ENCODE data around the gene TBC1D24.
"Not testable (repeated sequence)": the region's sequence is repeated elsewhere in the genome, so short reads cannot be mapped to it uniquely, and the experiment has no call there.

The TBC1D24 gene

GRCh38 chr16:2469399-2470233 is 5.3 kb upstream of the TBC1D24 start:
- DNase-seq = no peak

- no peak for DNase-seq
Observed at GRCh38 chr16:2470234-2470601, 4.7 kb upstream of the TBC1D24 start.

GRCh38 chr16:2470603-2471015 is 4.3 kb upstream of the TBC1D24 start:
- peak; percentile 79 for DNase-seq

DNA sequence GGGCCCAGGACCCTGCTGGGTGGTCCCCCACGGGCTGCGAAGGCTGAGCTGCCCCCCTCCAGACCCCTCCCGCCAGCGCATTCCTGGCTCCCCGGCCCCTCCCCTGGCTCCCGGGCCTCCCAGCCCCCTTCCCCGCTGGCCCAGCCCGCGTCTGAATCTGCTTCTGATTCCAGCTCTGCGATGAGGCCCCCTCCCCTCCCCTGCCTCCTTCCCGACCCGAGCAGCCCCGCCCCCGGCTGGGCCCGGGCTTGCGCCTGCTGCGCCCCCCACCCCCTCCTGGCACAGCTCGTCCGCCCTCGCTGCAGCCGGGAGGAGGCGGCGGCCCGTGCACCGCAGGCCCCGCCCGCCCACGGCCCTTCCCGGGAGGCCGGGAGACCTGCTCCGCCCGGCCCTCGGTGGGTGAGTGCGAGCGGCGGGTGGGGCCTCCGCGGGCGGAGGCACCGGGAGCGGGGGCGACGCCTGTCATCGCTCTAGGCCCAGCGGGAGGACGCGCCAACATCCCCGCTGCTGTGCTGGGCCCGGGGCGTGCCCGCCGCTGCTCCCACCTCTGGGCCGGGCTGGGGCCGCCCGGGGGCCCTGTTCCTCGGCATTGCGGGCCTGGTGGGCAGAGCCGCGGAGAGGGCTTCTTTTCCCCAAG is 3.8 kb upstream of the TBC1D24 start, which contains the start of gene NTN3:
NTN3 (plus strand) TSS at position 282 of the 637 bp plus-strand sequence. CDS start 405 bp downstream, outside the sequence.
- DNase-seq = peak; percentile 89

DNA sequence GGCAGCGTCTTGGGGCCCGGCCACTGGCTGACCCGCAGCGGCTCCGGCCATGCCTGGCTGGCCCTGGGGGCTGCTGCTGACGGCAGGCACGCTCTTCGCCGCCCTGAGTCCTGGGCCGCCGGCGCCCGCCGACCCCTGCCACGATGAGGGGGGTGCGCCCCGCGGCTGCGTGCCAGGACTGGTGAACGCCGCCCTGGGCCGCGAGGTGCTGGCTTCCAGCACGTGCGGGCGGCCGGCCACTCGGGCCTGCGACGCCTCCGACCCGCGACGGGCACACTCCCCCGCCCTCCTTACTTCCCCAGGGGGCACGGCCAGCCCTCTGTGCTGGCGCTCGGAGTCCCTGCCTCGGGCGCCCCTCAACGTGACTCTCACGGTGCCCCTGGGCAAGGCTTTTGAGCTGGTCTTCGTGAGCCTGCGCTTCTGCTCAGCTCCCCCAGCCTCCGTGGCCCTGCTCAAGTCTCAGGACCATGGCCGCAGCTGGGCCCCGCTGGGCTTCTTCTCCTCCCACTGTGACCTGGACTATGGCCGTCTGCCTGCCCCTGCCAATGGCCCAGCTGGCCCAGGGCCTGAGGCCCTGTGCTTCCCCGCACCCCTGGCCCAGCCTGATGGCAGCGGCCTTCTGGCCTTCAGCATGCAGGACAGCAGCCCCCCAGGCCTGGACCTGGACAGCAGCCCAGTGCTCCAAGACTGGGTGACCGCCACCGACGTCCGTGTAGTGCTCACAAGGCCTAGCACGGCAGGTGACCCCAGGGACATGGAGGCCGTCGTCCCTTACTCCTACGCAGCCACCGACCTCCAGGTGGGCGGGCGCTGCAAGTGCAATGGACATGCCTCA is 3.1 kb upstream of the TBC1D24 start:
- no peak for DNase-seq

DNA sequence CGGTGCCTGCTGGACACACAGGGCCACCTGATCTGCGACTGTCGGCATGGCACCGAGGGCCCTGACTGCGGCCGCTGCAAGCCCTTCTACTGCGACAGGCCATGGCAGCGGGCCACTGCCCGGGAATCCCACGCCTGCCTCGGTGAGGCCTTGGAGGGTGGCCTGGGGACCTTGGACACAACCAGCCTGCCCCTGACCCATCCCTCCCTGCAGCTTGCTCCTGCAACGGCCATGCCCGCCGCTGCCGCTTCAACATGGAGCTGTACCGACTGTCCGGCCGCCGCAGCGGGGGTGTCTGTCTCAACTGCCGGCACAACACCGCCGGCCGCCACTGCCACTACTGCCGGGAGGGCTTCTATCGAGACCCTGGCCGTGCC is 2.5 kb upstream of the TBC1D24 start:
- DNase-seq = no peak

- DNase-seq = no peak
Observed at GRCh38 chr16:2472885-2473445, 2.0 kb upstream of the TBC1D24 start.

GRCh38 chr16:2473446-2473926 is 1.4 kb upstream of the TBC1D24 start:
- DNase-seq = no peak

DNA sequence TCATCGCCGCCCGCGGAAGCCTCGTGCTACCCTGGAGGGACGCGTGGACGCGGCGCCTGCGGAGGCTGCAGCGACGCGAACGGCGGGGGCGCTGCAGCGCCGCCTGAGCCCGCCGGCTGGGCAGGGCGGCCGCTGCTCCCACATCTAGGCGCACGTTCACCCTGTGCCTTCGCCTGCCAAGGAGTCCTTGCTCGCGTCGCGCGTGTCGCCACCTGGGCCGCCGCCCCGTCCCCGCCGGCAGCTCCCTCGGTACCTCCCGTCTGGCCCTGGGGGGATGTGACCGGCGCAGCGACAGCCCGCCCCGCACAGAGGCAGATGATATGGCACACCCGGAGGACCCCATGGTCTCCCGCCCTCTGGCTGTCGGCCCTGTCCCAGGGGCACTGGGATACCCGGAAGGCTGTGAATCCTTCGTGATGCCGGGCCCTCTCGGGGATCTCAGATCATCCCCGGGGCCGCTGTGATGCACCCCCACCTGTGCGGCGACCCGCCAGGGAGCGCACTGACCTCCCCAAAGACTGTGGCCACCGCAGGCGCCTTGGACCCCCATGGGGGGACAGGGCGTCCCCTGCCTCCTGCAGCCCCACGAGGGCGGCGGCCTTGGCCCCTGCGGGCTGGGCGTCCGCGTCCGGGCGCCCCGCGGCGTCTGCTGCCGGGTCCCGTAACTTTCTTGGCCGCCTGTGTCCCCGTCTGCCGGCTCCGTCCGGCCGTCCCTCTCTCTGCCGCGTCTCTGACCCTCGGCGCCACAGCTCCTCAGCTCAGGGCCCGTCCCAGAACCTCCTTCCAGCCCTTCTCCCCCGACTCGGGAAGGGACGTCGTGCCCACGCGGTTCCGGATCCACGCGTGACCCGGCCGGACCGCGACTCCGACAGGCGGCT is 689 bp upstream of the TBC1D24 start:
- DNase-seq = peak; percentile 33

DNA sequence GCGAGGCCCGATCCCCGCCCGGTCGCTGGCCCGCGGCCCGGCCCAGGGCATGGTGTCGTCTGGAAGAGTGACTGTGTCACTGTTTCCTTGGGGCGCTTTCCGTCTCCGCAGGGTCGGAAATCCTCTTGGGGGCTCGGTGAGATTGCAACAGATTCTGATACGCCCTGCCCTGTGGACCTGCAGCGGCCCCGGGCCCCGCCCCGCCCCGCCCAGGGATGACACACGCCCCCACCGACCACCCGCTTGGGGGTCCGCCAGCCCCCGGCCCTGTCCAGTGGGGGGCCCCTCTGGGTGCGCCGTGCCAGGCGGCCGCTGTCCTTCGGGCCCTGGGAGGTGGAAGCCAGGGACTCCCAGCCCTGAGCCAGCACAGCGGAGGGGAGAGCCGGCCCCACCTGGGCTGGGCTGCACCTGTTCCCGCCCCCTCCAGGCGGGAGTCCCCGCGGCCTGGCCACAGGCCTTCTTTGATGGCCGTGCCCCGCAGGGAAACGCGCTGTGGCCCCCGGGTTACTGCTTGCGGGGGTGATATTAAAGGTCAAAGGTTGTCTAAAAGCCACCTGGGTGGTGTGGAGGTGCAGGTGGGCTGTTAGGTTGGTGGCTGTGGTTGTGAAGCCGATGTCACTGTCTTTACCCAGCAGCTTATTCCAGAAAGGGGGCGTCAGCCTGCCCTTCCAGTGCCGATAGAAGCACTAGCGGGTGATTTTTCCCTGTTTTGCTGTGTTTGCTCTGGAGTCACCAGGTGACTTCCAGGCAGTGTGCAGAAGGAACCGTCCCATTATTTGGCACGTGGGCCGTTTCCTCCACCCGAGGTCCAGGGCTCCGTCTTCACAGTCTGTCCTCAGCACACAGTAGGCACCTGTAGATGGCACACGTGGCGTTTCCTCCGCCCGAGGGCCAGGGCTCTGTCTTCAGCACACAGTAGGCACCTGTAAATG is 752 bp downstream of the TBC1D24 start:
- DNase-seq = peak; percentile 44

DNA sequence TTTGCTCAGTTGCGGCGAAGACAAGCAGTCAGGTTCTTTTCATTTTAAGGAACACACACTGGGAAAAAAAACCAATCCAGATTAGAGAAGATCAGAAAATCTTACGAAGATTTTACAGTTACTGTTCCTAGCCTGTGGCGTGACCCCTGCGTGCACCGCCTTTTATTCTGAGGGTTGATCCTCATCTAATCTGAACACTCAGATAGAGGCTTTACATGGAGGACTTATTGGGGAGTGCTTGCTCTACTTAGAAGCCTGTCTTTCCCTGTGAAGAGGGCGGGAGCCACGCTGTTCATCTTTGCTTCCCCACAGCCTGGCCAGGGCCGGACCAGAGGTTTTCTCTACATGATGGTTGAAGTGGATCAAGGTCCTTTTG is 1.4 kb downstream of the TBC1D24 start:
- no peak for DNase-seq

GRCh38 chr16:2476741-2477140 is 1.8 kb downstream of the TBC1D24 start:
- DNase-seq = no peak

GRCh38 chr16:2477327-2477726 is 2.4 kb downstream of the TBC1D24 start:
- DNase-seq = no peak

- DNase-seq = no peak
Observed at GRCh38 chr16:2478279-2478678, 3.4 kb downstream of the TBC1D24 start.

DNA sequence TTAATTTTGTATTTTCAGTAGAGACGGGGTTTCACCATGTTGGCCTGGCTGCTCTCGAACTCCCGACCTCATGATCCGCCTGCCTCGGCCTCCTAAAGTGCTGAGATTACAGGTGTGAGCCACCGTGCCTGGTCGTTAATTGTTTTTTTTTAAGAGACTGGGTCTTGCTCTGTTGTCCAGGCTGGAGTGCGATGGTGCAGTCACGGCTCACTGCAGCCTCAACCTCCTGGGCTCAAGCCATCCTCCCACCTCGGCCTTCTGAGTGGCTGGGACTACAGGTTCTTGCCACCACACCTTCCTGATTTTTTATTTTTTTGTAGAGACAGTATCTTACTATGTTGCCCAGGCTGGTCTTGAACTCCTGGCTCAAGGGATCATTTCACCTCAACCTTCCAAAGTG is 5.1 kb downstream of the TBC1D24 start:
- not testable (repeated sequence) for DNase-seq

- DNase-seq = no peak
Observed at GRCh38 chr16:2480948-2481347, 6.0 kb downstream of the TBC1D24 start.

- DNase-seq = no peak
Observed at GRCh38 chr16:2481676-2482075, 6.7 kb downstream of the TBC1D24 start.

GRCh38 chr16:2482249-2482648 is 7.3 kb downstream of the TBC1D24 start:
- DNase-seq = no peak

DNA sequence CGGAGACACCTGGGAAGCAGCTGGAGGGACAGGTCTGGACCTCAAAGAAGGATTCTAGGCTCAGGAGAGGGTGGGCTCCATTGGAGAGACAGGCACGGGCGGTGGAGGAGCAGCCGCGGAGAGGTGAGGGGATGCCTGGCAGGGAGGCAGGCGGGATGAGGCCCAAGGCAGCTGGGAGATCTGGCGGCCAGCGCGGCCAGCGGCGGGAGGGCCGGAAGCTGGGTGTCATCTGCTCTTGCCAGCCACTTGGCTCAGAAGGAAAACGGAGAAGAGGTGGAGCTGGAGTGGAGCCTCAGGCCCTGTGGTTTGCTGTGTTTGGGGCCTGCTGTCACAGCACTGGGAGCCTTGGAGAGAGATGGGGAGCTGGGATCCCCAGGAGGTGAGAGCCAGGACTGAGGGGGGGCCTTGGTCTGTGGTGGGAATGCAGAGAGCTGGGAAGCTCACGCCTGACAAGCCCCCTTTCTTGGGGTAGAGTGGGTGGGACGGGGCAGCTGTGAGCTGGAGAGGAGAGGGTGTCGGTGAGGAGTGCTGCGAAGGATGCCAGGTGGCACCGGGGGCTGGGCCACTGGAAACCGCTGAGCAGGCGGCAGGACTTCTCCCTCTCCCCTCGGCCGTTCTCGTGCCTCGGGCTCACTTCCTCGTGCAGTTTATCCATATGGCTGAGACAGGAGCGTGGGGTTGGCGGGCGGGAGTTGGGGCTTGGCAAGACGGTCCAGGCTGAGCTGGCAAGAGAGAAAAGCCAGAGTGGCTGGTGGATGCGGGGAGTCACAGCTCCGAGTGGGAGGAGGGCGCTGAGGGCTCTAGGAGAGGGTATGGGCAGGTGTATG is 8.0 kb downstream of the TBC1D24 start:
- peak; percentile 50 for DNase-seq

Measured in NCI-H2171 (cell line).